ENCODE data around the gene RFTN1. TPM values are rescaled to one million over a fixed set of nuclear protein-coding genes. Genes with fewer than 3 reads are reported as not detected.
A peak's percentile ranks its signal among the peaks of the same experiment; 100 is the strongest.

The RFTN1 gene
- total and polyA plus RNA-seq, 10 of the 15 experiments (the other 5 are each of a cell fraction or from before 2014, with no cell fraction given): 20.6 to 213 (median 147) TPM

GRCh38 chr3:16330351-16330750, 183.1 kb downstream of the RFTN1 start:
- in situ Hi-C loops (cut with MboI): no loop called here
- Histone ChIP-seq H2AFZ (ENCODE audit: control insufficient read depth, low read depth, low read length) (no peak overlapping the region), H3K4me1 (ENCODE audit: control insufficient read depth, insufficient read depth, low read length) (no peaks in the 10 kb centered on the region), H4K20me1 (ENCODE audit: control insufficient read depth, insufficient read depth) (no peaks in the 10 kb centered on the region), H3K9ac (ENCODE audit: control insufficient read depth, insufficient read depth, low read length) (no peak overlapping the region), H3K4me2 (ENCODE audit: control insufficient read depth, insufficient read depth) (no peak overlapping the region), H3K9me3 (replicated peaks; ENCODE audit: control insufficient read depth, insufficient read depth, low read length) (peaks cover 2% of the 10 kb centered on the region; the same call in 1 of the 3 replicates), H3K4me3 (no peak overlapping the region), H3K36me3 (ENCODE audit: control insufficient read depth in 2 of 2, insufficient read depth in 2 of 2, low read length in 1 of 2) (peaks cover 21 to 55% of the 10 kb centered on the region in 2 experiments), H3K27ac (ENCODE audit: control insufficient read depth, insufficient read depth) (no peak overlapping the region), H3K27me3 (replicated peaks in 1 of 2; ENCODE audit: control insufficient read depth in 2 of 2, insufficient read depth in 2 of 2, low read length in 1 of 2) (no peaks in the 10 kb centered on the region), H3K79me2 (ENCODE audit: control insufficient read depth, insufficient read depth, low read length) (peaks cover 3% of the 10 kb centered on the region)
- FAIRE-seq: peak; percentile 18
- intact Hi-C loops (cut with micrococcal nuclease; ENCODE audit: unreplicated experiment): no loop called here
- DNase-seq (ENCODE audit: low read depth, low spot score): no peak
- no TSS peak for BruUV-seq (replicated peaks)
- TF ChIP-seq ELK1 (IDR thresholded peaks at IDR 0.05; ENCODE audit: low read depth, low read length) (no peak), SIN3A (IDR thresholded peaks at IDR 0.05; ENCODE audit: low read depth, low read length) (no peak), HDAC6 (IDR thresholded peaks at IDR 0.05; ENCODE audit: unreplicated experiment) (no peak), SP1 (IDR thresholded peaks at IDR 0.05; ENCODE audit: low read depth, low read length) (no peak), SMAD5 (IDR thresholded peaks at IDR 0.05; ENCODE audit: low read depth) (no peak), NR2F1 (conservative IDR thresholded peaks at IDR 0.05) (no peak), TCF7 (IDR thresholded peaks at IDR 0.05; ENCODE audit: borderline replicate concordance) (no peak), WRNIP1 (IDR thresholded peaks at IDR 0.05; ENCODE audit: borderline replicate concordance, low read depth, low read length) (no peak), BCL3 (IDR thresholded peaks at IDR 0.05; ENCODE audit: borderline replicate concordance, insufficient read depth, low read depth, low read length, poor library complexity, severe bottlenecking) (no peak), RUNX3 (IDR thresholded peaks at IDR 0.05; ENCODE audit: low read length) (no peak), HCFC1 (IDR thresholded peaks at IDR 0.05; ENCODE audit: low read length) (no peak), USF1 (IDR thresholded peaks at IDR 0.05; ENCODE audit: borderline replicate concordance, extremely low read length, insufficient read depth, low read depth, low read length) (no peak), TCF12 (IDR thresholded peaks at IDR 0.05; ENCODE audit: low read depth, low read length) (no peak), ZNF592 (IDR thresholded peaks at IDR 0.05) (no peak)
- ChIA-PET POLR2A (no interaction called here), SMC1A (ENCODE audit: uncharacterized antibody, unreplicated experiment) (no interaction called here), CTCF (interaction anchor here (1.2 to 1.3 kb wide), 2 partner anchors 10 to 63 kb away, joined by 3 read pairs; no protein-coding TSS in a partner anchor), RAD21 (ENCODE audit: unreplicated experiment) (no interaction called here)
- WGBS (ENCODE audit: insufficient coverage, insufficient replicate concordance, low lambda C conversion rate, missing lambda C conversion rate): 94% methylated on average over 4 of the region's 4 CpGs
- ATAC-seq: no peak
